Keratinocyte (primary cell): ENCODE results near the gene PAX8. TPM values are rescaled to one million over a fixed set of nuclear protein-coding genes. Genes with fewer than 3 reads are reported as not detected.

Experiments used
- DNase-seq: peaks from one replicate; pipeline ENCODE4 v3.0.0-alpha.2; 2011; ENCODE audit warnings: low read depth, missing footprints, low spot score
- FAIRE-seq: peaks from 2 replicates; lab custom pipeline; 2011; peaks lifted over from hg19 to GRCh38; lab: Jason Lieb, UNC
- H2AFZ ChIP-seq: 2 replicates; pipeline ENCODE4 v1.6.0; 2012; ENCODE audit warnings: low read length, control low read depth, inconsistent platforms; ENCODE audit not compliant: control insufficient read depth
- H3K27ac ChIP-seq: 2 replicates; pipeline ENCODE4 v1.5.1; 2011; ENCODE audit warnings: low read length; ENCODE audit not compliant: control insufficient read depth, insufficient read depth
- H3K27me3 ChIP-seq: 3 replicates; pipeline ENCODE4 v1.6.0; 2011; ENCODE audit warnings: low read length; ENCODE audit not compliant: control insufficient read depth, insufficient read depth; ENCODE audit errors: extremely low read depth
- H3K36me3 ChIP-seq, 2 experiments: 2 replicates in 1 of 2; 3 replicates in 1 of 2; pipeline ENCODE4 v1.5.1; 2011; ENCODE audit warnings: low read length in 2 of 2, mild to moderate bottlenecking in 1 of 2; ENCODE audit not compliant: control insufficient read depth in 2 of 2, insufficient read depth in 2 of 2; ENCODE audit errors: extremely low read depth in 1 of 2
- H3K4me1 ChIP-seq: 3 replicates; pipeline ENCODE4 v1.5.1; 2011; ENCODE audit warnings: low read length; ENCODE audit not compliant: control insufficient read depth, insufficient read depth; ENCODE audit errors: extremely low read depth
- H3K4me2 ChIP-seq: 3 replicates; pipeline ENCODE4 v1.6.0; 2011; ENCODE audit warnings: low read depth, low read length; ENCODE audit not compliant: control insufficient read depth, insufficient read depth; ENCODE audit errors: extremely low read depth
- H3K4me3 ChIP-seq, 3 experiments: fragments of 200-600 bp in 1 of 3; sonication (generic) in 1 of 3; 2 replicates in 2 of 3; 3 replicates in 1 of 3; pipeline ENCODE4 v1.5.1; 2011 to 2016; ENCODE audit warnings: low read length in 3 of 3, mild to moderate bottlenecking in 3 of 3, control low read depth in 2 of 3, inconsistent platforms in 1 of 3, low read depth in 1 of 3, mixed read lengths in 1 of 3, mixed run types in 1 of 3, moderate library complexity in 1 of 3; ENCODE audit not compliant: control insufficient read depth in 2 of 3, insufficient read depth in 2 of 3; ENCODE audit errors: extremely low read depth in 1 of 3
- H3K79me2 ChIP-seq: 2 replicates; pipeline ENCODE4 v1.6.0; 2012; ENCODE audit warnings: low read length; ENCODE audit not compliant: control insufficient read depth, insufficient read depth
- H3K9ac ChIP-seq: 3 replicates; pipeline ENCODE4 v1.6.0; 2011; ENCODE audit warnings: low read length; ENCODE audit not compliant: control insufficient read depth, insufficient read depth; ENCODE audit errors: extremely low read depth
- H3K9me1 ChIP-seq: 3 replicates; pipeline ENCODE4 v1.6.0; 2011; ENCODE audit warnings: low read length; ENCODE audit not compliant: control insufficient read depth, insufficient read depth; ENCODE audit errors: extremely low read depth
- H3K9me3 ChIP-seq: 2 replicates; pipeline ENCODE4 v1.5.1; 2012; ENCODE audit warnings: low read depth, low read length; ENCODE audit not compliant: control insufficient read depth
- H4K20me1 ChIP-seq: 3 replicates; pipeline ENCODE4 v1.6.0; 2011; ENCODE audit warnings: low read length; ENCODE audit not compliant: control insufficient read depth, insufficient read depth; ENCODE audit errors: extremely low read depth
- EZH2 ChIP-seq: IDR thresholded peaks from one replicate; pipeline ENCODE4 v1.6.1; 2012; ENCODE audit warnings: inconsistent platforms, mild to moderate bottlenecking, low read length, moderate library complexity
- dilution Hi-C: fragments of 300-500 bp; cut with MboI; formaldehyde crosslinking; loops from one replicate; pipeline ENCODE4 v1.7.0; 2020; ENCODE audit warnings: low sequenced_read_pairs; ENCODE audit not compliant: extremely low pct_ligation_motif_present
- polyA plus RNA-seq, 5 experiments: library from polyadenylated mRNA; depleted of rRNA in 3 of 5; stranded (reverse) in 3 of 5; stranded (forward) in 1 of 5; unstranded in 1 of 5; fragments of >200 nt; gene quantifications; 1 replicate in 1 of 5; 2 replicates in 3 of 5; 3 replicates in 1 of 5; pipeline versions ENCODE4 v1.2.1 to v1.2.3, GENCODE V29; 2011 to 2012; ENCODE audit warnings: missing spikeins in 2 of 5, low read depth in 1 of 5, low replicate concordance in 1 of 5
- TF ChIP-seq, protein P1 (sequence below), 3 experiments: IDR thresholded peaks in 1 of 3; conservative IDR thresholded peaks in 1 of 3; optimal IDR thresholded peaks in 1 of 3; 2 replicates in 2 of 3; 3 replicates in 1 of 3; pipeline versions ENCODE3 to v1.5.1; 2011; ENCODE audit warnings: low read length in 3 of 3, mild to moderate bottlenecking in 3 of 3, moderate library complexity in 2 of 3, control low read depth in 1 of 3, inconsistent platforms in 1 of 3; ENCODE audit not compliant: insufficient read depth in 2 of 3; ENCODE audit errors: extremely low read depth in 1 of 3

Gene PAX8
- polyA plus RNA-seq, 1 donor (not counting 4 experiments of a cell fraction or from before 2014, with no cell fraction given), result 3.4 TPM

DNA sequence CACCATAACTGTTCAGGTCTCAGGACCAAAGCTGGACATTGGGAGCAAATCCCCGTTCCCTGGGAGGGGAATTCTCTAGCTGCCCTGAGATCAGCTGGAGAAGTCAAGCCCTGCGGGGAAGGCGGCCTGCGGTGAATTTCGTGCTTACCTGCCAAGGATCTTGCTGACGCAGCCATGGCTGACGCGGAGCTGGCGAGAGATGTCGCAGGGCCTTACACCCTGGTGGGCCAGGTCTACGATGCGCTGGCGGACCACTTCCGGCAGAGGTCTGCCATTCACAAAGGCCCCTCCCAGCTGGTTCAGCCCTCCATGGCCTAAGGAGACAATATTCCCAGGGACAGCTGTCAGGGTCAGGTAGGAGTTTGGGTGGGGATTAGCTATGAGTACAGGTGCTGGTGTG, 32.1 kb downstream of the PAX8 start:
- Histone ChIP-seq H3K27ac (peak overlapping the region; percentile 38), H3K9me1 (no peaks in the 10 kb centered on the region), H3K4me2 (no peak overlapping the region), H2AFZ (no peak overlapping the region), H3K4me3 (no peak overlapping the region), H3K9ac (no peak overlapping the region), H3K4me1 (peaks cover 28% of the 10 kb centered on the region), H4K20me1 (no peaks in the 10 kb centered on the region), H3K27me3 (no peaks in the 10 kb centered on the region), H3K79me2 (no peaks in the 10 kb centered on the region), H3K9me3 (no peaks in the 10 kb centered on the region), H3K36me3 (no peaks in the 10 kb centered on the region)
- no peak for DNase-seq
- dilution Hi-C loops, result no loop called here
- no peak for FAIRE-seq
- no peak for TF ChIP-seq EZH2
- TF ChIP-seq, protein P1, sequence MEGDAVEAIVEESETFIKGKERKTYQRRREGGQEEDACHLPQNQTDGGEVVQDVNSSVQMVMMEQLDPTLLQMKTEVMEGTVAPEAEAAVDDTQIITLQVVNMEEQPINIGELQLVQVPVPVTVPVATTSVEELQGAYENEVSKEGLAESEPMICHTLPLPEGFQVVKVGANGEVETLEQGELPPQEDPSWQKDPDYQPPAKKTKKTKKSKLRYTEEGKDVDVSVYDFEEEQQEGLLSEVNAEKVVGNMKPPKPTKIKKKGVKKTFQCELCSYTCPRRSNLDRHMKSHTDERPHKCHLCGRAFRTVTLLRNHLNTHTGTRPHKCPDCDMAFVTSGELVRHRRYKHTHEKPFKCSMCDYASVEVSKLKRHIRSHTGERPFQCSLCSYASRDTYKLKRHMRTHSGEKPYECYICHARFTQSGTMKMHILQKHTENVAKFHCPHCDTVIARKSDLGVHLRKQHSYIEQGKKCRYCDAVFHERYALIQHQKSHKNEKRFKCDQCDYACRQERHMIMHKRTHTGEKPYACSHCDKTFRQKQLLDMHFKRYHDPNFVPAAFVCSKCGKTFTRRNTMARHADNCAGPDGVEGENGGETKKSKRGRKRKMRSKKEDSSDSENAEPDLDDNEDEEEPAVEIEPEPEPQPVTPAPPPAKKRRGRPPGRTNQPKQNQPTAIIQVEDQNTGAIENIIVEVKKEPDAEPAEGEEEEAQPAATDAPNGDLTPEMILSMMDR (optimal IDR thresholded peaks at IDR 0.05 in 1 of 3, IDR thresholded peaks at IDR 0.05 in 1 of 3, conservative IDR thresholded peaks at IDR 0.05 in 1 of 3; ENCODE audit: extremely low read depth in 1 of 3, insufficient read depth in 2 of 3, low read length in 3 of 3), result no peak

DNA sequence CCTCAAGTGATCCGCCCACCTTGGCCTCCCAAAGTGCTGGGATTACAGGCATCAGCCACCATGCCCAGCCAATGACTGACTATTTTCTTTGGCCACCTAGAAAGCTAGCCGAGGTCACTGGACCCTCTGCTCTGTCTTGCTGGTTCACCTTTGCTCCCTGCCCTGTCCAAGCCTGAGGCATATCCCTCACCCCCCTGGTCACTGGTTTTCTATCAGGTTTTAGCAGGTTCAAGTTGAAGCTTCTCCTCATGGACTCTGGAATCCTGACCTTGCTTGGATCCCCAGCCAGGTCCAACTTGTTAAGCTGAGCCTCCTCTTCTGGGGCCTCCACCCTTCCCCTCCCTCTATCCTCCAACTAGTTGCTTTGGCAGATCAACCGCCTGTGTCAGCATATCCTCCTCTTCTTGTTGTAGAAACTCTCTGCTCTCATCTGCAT, 33.4 kb downstream of the PAX8 start:
- no peaks in the 10 kb centered on the region for H3K9me3 ChIP-seq
- no peaks in the 10 kb centered on the region for H3K27me3 ChIP-seq
- no peak overlapping the region for H3K27ac ChIP-seq
- H3K79me2 ChIP-seq, result no peaks in the 10 kb centered on the region
- no peak overlapping the region for H3K4me3 ChIP-seq
- peaks cover 35% of the 10 kb centered on the region for H3K4me1 ChIP-seq
- dilution Hi-C loops, result no loop called here
- no peaks in the 10 kb centered on the region for H3K36me3 ChIP-seq
- H4K20me1 ChIP-seq, result no peaks in the 10 kb centered on the region
- no peaks in the 10 kb centered on the region for H3K9me1 ChIP-seq
- no peak overlapping the region for H3K4me2 ChIP-seq
- FAIRE-seq, result no peak
- DNase-seq, result no peak
- no peak for TF ChIP-seq EZH2
- TF ChIP-seq, protein P1 (optimal IDR thresholded peaks at IDR 0.05 in 1 of 3, IDR thresholded peaks at IDR 0.05 in 1 of 3, conservative IDR thresholded peaks at IDR 0.05 in 1 of 3; ENCODE audit: extremely low read depth in 1 of 3, insufficient read depth in 2 of 3, low read length in 3 of 3), result no peak
- H2AFZ ChIP-seq, result no peak overlapping the region
- H3K9ac ChIP-seq, result no peak overlapping the region
